Uterus (tissue), 4 donors: Measurements from ENCODE around the gene SRGAP1. TPM values are rescaled to one million over a fixed set of nuclear protein-coding genes. Genes with fewer than 3 reads are reported as not detected.

Experiments
- DNase-seq, 2 donors: peaks; one replicate each; pipeline ENCODE4 v3.0.0-alpha.2; 2019 to 2020
- H3K27ac ChIP-seq, 2 donors: fragments of 200-600 bp; sonication (generic); 1 replicate in 1 of 2; 2 replicates in 1 of 2; pipeline ENCODE4 v1.5.1; 2016 to 2018
- H3K27me3 ChIP-seq, 2 donors: fragments of 200-600 bp; sonication (generic); one replicate each; pipeline ENCODE4 v1.5.1; 2018 to 2019; ENCODE audit warnings: control low read depth in 1 of 2
- H3K36me3 ChIP-seq, 2 donors: fragments of 200-600 bp; sonication (generic); one replicate each; pipeline ENCODE4 v1.5.1; 2019; ENCODE audit warnings: control low read depth in 1 of 2
- H3K4me1 ChIP-seq, 2 donors: fragments of 200-600 bp; sonication (generic); one replicate each; pipeline ENCODE4 v1.5.1; 2018 to 2019; ENCODE audit warnings: control low read depth in 1 of 2
- H3K4me3 ChIP-seq, 2 donors: fragments of 200-600 bp; sonication (generic); 1 replicate in 1 of 2; 2 replicates in 1 of 2; pipeline ENCODE4 v1.5.1; 2018 to 2019; ENCODE audit warnings: mild to moderate bottlenecking in 1 of 2
- H3K9me3 ChIP-seq, 2 donors: fragments of 200-600 bp; sonication (generic); one replicate each; pipeline ENCODE4 v1.5.1; 2019; ENCODE audit warnings: control low read depth in 1 of 2
- CTCF ChIP-seq, 4 experiments: fragments of 200-600 bp in 2 of 4; fragments of 450-650 bp in 2 of 4; sonication (generic) in 2 of 4; IDR thresholded peaks; one replicate each; pipeline ENCODE4 v1.5.1; 2016 to 2019; ENCODE audit warnings: antibody characterized with exemption in 4 of 4, mild to moderate bottlenecking in 2 of 4, moderate library complexity in 1 of 4
- POLR2A ChIP-seq, 2 donors: fragments of 450-650 bp; IDR thresholded peaks; one replicate each; pipeline ENCODE4 v1.6.1; 2016; ENCODE audit warnings: antibody characterized with exemption in 2 of 2, mild to moderate bottlenecking in 1 of 2, moderate library complexity in 1 of 2
- intact Hi-C: fragments of 100-400 bp; cut with DNase I; formaldehyde crosslinking; loops from one replicate; pipeline ENCODE4 v1.15.1; 2023; ENCODE audit warnings: low total_unique reads
- total RNA-seq, 4 donors: library from RNA; depleted of rRNA in 3 of 4; stranded (reverse); fragments of >200 nt in 3 of 4; gene quantifications; one replicate each; pipeline versions ENCODE4 v1.1.0 to v1.2.4, GENCODE V29; 2014 to 2023
- donor health status: DM: yes; HTN: yes; CAD: no.

SRGAP1 gene
- total RNA-seq, 4 donors from 2014 or later: 10.0 to 23.0 (median 14.8) TPM

- no peaks in the 10 kb centered on the region for H3K36me3 ChIP-seq
- no peaks in the 10 kb centered on the region for H3K27me3 ChIP-seq
- no peak overlapping the region for H3K27ac ChIP-seq
- H3K9me3 ChIP-seq: no peaks in the 10 kb centered on the region
- no peaks in the 10 kb centered on the region for H3K4me1 ChIP-seq
- intact Hi-C loops: no loop called here
- TF ChIP-seq POLR2A (IDR thresholded peaks at IDR 0.05) (no peak), CTCF (IDR thresholded peaks at IDR 0.05) (no peak)
- no peak for DNase-seq
- no peak overlapping the region for H3K4me3 ChIP-seq
Observed at GRCh38 chr12:64059685-64060084, 215.2 kb downstream of the SRGAP1 start.

- Histone ChIP-seq H3K4me3 (no peak overlapping the region), H3K36me3 (no peaks in the 10 kb centered on the region), H3K27me3 (no peaks in the 10 kb centered on the region), H3K9me3 (no peaks in the 10 kb centered on the region), H3K4me1 (no peaks in the 10 kb centered on the region), H3K27ac (no peak overlapping the region)
- intact Hi-C loops: no loop called here
- no peak for DNase-seq
- no peak for TF ChIP-seq CTCF (IDR thresholded peaks at IDR 0.05)
- no peak for TF ChIP-seq POLR2A (IDR thresholded peaks at IDR 0.05)
Observed at GRCh38 chr12:64061868-64062375, 217.4 kb downstream of the SRGAP1 start.

- H3K36me3 ChIP-seq: no peaks in the 10 kb centered on the region
- TF ChIP-seq POLR2A (IDR thresholded peaks at IDR 0.05): no peak
- TF ChIP-seq CTCF (IDR thresholded peaks at IDR 0.05): no peak
- H3K4me1 ChIP-seq: no peaks in the 10 kb centered on the region
- intact Hi-C loops: no loop called here
- DNase-seq: no peak
- no peaks in the 10 kb centered on the region for H3K9me3 ChIP-seq
- H3K4me3 ChIP-seq: no peak overlapping the region
- no peaks in the 10 kb centered on the region for H3K27me3 ChIP-seq
- no peak overlapping the region for H3K27ac ChIP-seq
Observed at GRCh38 chr12:64063121-64063520, 218.6 kb downstream of the SRGAP1 start.

DNA sequence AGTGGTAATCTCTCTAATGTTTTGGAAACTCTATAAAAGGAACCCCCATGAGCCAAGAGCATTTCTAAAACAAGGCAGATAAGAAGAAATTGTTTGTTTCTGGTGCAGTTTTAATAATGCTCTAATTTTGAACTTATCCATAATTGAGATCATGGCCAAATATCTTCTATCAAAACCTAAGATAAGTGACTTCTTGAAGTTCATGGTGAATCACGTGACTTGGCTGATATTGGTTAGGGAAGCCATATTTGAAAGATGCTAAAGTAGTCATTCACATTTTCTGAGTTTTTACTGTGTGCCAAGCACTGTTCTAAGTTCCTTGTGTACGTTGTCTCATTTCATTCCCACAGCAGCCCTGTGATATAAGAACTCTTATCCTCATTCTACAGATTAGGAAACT, 219.7 kb downstream of the SRGAP1 start:
- H3K4me1 ChIP-seq: no peaks in the 10 kb centered on the region
- no peaks in the 10 kb centered on the region for H3K9me3 ChIP-seq
- no peak overlapping the region for H3K4me3 ChIP-seq
- H3K36me3 ChIP-seq: no peaks in the 10 kb centered on the region
- no peak for DNase-seq
- H3K27ac ChIP-seq: no peak overlapping the region
- no peaks in the 10 kb centered on the region for H3K27me3 ChIP-seq
- TF ChIP-seq CTCF (IDR thresholded peaks at IDR 0.05) (no peak), POLR2A (IDR thresholded peaks at IDR 0.05) (no peak)
- intact Hi-C loops: no loop called here

DNA sequence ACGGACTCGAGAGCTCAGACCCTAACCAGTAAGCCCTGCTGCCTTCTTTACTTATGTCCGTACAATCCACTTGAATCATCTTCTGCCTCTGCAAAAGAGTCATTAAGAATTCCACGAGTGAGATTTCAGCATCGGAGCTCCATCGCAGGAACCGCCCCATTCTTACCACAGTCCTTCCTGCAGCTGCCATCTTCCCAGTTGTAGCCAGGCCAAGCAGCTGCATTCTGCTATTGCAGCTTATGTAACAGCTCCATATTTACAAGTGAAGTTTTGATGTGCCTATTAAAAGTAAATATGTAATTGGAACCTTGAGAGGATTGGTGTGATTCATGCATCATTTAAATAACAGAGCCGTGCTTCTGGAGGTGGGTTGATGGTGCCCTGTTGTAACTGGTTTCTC, 220.2 kb downstream of the SRGAP1 start:
- DNase-seq: no peak
- no peaks in the 10 kb centered on the region for H3K4me1 ChIP-seq
- no peaks in the 10 kb centered on the region for H3K27me3 ChIP-seq
- no peak overlapping the region for H3K27ac ChIP-seq
- intact Hi-C loops: no loop called here
- H3K4me3 ChIP-seq: no peak overlapping the region
- TF ChIP-seq POLR2A (IDR thresholded peaks at IDR 0.05) (no peak), CTCF (IDR thresholded peaks at IDR 0.05) (no peak)
- no peaks in the 10 kb centered on the region for H3K36me3 ChIP-seq
- H3K9me3 ChIP-seq: no peaks in the 10 kb centered on the region
